HFFc6 (cell line): ENCODE measurements around the gene RALGPS2. TPM values are rescaled to one million over a fixed set of nuclear protein-coding genes. Genes with fewer than 3 reads are reported as not detected.

Source experiments
- DNase-seq: peaks from one replicate; pipeline ENCODE4 v3.0.0-alpha.2; 2018
- H3K27ac Mint-ChIP-seq: 2 replicates; pipeline ENCODE4 v1.8.0; 2020; ENCODE audit warnings: mild to moderate bottlenecking, mixed read lengths
- H3K27me3 Mint-ChIP-seq: 2 replicates; pipeline ENCODE4 v1.8.0; 2021; ENCODE audit warnings: mild to moderate bottlenecking, moderate library complexity, mixed read lengths; ENCODE audit not compliant: insufficient read depth
- H3K36me3 Mint-ChIP-seq: 2 replicates; pipeline ENCODE4 v1.8.0; 2021; ENCODE audit warnings: low read depth, mixed read lengths
- H3K4me1 Mint-ChIP-seq: 2 replicates; pipeline ENCODE4 v1.8.0; 2020; ENCODE audit warnings: low read depth, mixed read lengths
- H3K4me3 Mint-ChIP-seq: 2 replicates; pipeline ENCODE4 v1.8.0; 2020; ENCODE audit warnings: mild to moderate bottlenecking, moderate library complexity, mixed read lengths
- H3K9me3 Mint-ChIP-seq: 2 replicates; pipeline ENCODE4 v1.8.0; 2020; ENCODE audit warnings: mild to moderate bottlenecking, mixed read lengths
- total RNA-seq, 6 experiments: library from RNA; stranded (reverse); fragmentation: NEBNext Ultra II Directional; extraction: Animal tissue kit (Norgen Biotek cat#: 25700); gene quantifications; 2 replicates in 1 of 6; 3 replicates in 5 of 6; pipeline ENCODE4 v1.2.3, GENCODE V29; 2021
- TF ChIP-seq, protein P1 (sequence below): fragments of 200-600 bp; sonication (generic); IDR thresholded peaks from 2 replicates; pipeline ENCODE4 v1.5.0; 2021; ENCODE audit warnings: antibody characterized with exemption, mild to moderate bottlenecking

The RALGPS2 gene
- total RNA-seq, 6 experiments from 2014 or later: 41.5 to 59.2 (median 48.9) TPM

DNA sequence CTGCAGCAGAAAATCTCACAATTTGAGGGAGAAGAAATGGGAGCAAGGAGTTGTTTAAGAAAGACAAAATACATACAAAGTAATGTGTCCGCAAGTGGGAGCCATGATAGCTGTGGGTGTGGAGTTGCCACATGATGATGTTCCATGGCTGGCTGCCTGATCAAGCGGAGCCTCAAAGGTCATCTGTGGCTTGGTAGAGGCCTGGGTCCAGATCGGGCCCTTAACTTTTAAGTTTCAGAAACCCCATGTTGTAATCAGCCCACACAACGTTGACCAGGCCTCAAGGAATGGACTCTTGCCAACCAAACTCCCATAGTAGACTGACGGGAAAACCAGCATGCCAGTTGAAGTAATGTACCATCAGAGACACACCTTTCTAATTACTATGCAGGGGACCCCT, 210.6 kb downstream of the RALGPS2 start:
- Mint-ChIP-seq H3K9me3 (no peaks in the 10 kb centered on the region), H3K4me3 (no peak overlapping the region), H3K27me3 (peaks cover 13% of the 10 kb centered on the region), H3K36me3 (no peaks in the 10 kb centered on the region), H3K27ac (no peak overlapping the region), H3K4me1 (peaks cover 23% of the 10 kb centered on the region)
- TF ChIP-seq, protein P1, sequence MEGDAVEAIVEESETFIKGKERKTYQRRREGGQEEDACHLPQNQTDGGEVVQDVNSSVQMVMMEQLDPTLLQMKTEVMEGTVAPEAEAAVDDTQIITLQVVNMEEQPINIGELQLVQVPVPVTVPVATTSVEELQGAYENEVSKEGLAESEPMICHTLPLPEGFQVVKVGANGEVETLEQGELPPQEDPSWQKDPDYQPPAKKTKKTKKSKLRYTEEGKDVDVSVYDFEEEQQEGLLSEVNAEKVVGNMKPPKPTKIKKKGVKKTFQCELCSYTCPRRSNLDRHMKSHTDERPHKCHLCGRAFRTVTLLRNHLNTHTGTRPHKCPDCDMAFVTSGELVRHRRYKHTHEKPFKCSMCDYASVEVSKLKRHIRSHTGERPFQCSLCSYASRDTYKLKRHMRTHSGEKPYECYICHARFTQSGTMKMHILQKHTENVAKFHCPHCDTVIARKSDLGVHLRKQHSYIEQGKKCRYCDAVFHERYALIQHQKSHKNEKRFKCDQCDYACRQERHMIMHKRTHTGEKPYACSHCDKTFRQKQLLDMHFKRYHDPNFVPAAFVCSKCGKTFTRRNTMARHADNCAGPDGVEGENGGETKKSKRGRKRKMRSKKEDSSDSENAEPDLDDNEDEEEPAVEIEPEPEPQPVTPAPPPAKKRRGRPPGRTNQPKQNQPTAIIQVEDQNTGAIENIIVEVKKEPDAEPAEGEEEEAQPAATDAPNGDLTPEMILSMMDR: no peak
- DNase-seq: no peak

DNA sequence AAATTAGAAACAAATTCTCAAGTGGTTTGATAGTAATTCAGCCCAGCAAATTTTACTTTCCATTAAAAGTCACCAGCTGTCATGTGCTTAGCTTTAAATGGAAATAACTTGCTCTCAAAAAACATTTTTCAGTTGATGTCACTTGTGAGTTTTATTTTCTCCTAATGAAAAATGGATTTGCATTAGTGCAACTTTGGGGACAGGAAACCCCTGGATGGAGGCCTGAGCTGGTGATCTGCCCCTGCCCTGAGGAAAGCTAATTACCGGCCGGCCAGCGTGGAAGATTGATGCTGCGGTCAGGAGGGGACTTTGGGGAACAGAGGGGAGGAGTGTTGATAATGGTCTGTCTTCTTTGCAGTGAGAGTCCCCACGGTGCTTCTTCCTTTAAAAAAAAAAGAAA, 212.7 kb downstream of the RALGPS2 start:
- Mint-ChIP-seq H3K27me3 (peaks cover 13% of the 10 kb centered on the region), H3K36me3 (no peaks in the 10 kb centered on the region), H3K27ac (no peak overlapping the region), H3K4me3 (no peak overlapping the region), H3K4me1 (peaks cover 23% of the 10 kb centered on the region), H3K9me3 (no peaks in the 10 kb centered on the region)
- TF ChIP-seq, protein P1: no peak
- no peak for DNase-seq

GRCh38 chr1:178938101-178938958, 213.3 kb downstream of the RALGPS2 start:
- H3K4me1 Mint-ChIP-seq: peaks cover 23% of the 10 kb centered on the region
- no peak overlapping the region for H3K27ac Mint-ChIP-seq
- no peaks in the 10 kb centered on the region for H3K36me3 Mint-ChIP-seq
- peaks cover 13% of the 10 kb centered on the region for H3K27me3 Mint-ChIP-seq
- H3K4me3 Mint-ChIP-seq: no peak overlapping the region
- no peaks in the 10 kb centered on the region for H3K9me3 Mint-ChIP-seq
- no peak for DNase-seq
- TF ChIP-seq, protein P1: no peak

- Mint-ChIP-seq H3K36me3 (no peaks in the 10 kb centered on the region), H3K27me3 (peaks cover 18% of the 10 kb centered on the region), H3K27ac (no peak overlapping the region; the same call in 1 of the 2 replicates), H3K9me3 (no peaks in the 10 kb centered on the region), H3K4me1 (peaks cover 23% of the 10 kb centered on the region), H3K4me3 (peak overlapping the region; percentile 40; the same call in 1 of the 2 replicates)
- no peak for DNase-seq
- TF ChIP-seq, protein P1: no peak
Measured at GRCh38 chr1:178938959-178939317, 213.9 kb downstream of the RALGPS2 start.

GRCh38 chr1:178939338-178940067, 214.5 kb downstream of the RALGPS2 start:
- Mint-ChIP-seq H3K27ac (no peak overlapping the region; the same call in 1 of the 2 replicates), H3K4me3 (peak overlapping the region; percentile 40; the same call in 1 of the 2 replicates), H3K27me3 (peaks cover 19% of the 10 kb centered on the region), H3K4me1 (peaks cover 23% of the 10 kb centered on the region), H3K9me3 (no peaks in the 10 kb centered on the region), H3K36me3 (no peaks in the 10 kb centered on the region)
- DNase-seq: no peak
- TF ChIP-seq, protein P1: no peak
